SK-N-MC (cell line): ENCODE data around the gene ENTPD8.
"Not testable (repeated sequence)": the region's sequence is repeated elsewhere in the genome, so short reads cannot be mapped to it uniquely, and the experiment has no call there.

Source experiments
- DNase-seq: peaks from one replicate; pipeline ENCODE4 v3.0.0-alpha.2; 2011; ENCODE audit warnings: low read depth, low spot score
- H3K27ac ChIP-seq: fragments of 200-600 bp; sonication (generic); 2 replicates; pipeline ENCODE4 v1.5.1; 2016; ENCODE audit warnings: mixed run types
- H3K36me3 ChIP-seq: fragments of 200-600 bp; sonication (generic); 2 replicates; pipeline ENCODE4 v1.6.1; 2017; ENCODE audit warnings: antibody characterized with exemption, low read length, mixed read lengths; ENCODE audit not compliant: insufficient read depth
- H3K4me3 ChIP-seq: fragments of 200-600 bp; sonication (generic); 2 replicates; pipeline ENCODE4 v1.5.1; 2016
- H3K9ac ChIP-seq: fragments of 200-600 bp; sonication (generic); 2 replicates; pipeline ENCODE4 v1.8.0; 2017; ENCODE audit warnings: mixed run types, mixed read lengths; ENCODE audit not compliant: insufficient read length
- H3K9me3 ChIP-seq: fragments of 200-600 bp; sonication (generic); 2 replicates; pipeline ENCODE4 v1.6.1; 2017; ENCODE audit warnings: low read depth, mild to moderate bottlenecking, antibody characterized with exemption, low read length, moderate library complexity, mixed read lengths
- EZH2 ChIP-seq: fragments of 200-600 bp; sonication (generic); IDR thresholded peaks from one replicate; pipeline ENCODE4 v1.6.1; 2017; ENCODE audit warnings: antibody characterized with exemption
- FOXP2 ChIP-seq: optimal IDR thresholded peaks from 2 replicates; pipeline ENCODE3; 2011; ENCODE audit warnings: mild to moderate bottlenecking, moderate library complexity; ENCODE audit not compliant: insufficient read depth; ENCODE audit errors: extremely low read length, control extremely low read depth
- POLR2AphosphoS5 ChIP-seq: IDR thresholded peaks from 2 replicates; pipeline ENCODE4 v1.6.1; 2012; ENCODE audit warnings: mild to moderate bottlenecking, low read depth, low read length, borderline replicate concordance

Gene ENTPD8

GRCh38 chr9:137477778-137478612, 36.8 kb upstream of the ENTPD8 start:
- no peak for TF ChIP-seq EZH2
- no peak for TF ChIP-seq FOXP2
- TF ChIP-seq POLR2AphosphoS5: no peak
- Histone ChIP-seq H3K4me3 (no peak overlapping the region), H3K9ac (no peak overlapping the region), H3K9me3 (peaks cover 3% of the 10 kb centered on the region; the same call in 1 of the 2 replicates), H3K36me3 (no peaks in the 10 kb centered on the region), H3K27ac (no peak overlapping the region)
- DNase-seq: no peak

DNA sequence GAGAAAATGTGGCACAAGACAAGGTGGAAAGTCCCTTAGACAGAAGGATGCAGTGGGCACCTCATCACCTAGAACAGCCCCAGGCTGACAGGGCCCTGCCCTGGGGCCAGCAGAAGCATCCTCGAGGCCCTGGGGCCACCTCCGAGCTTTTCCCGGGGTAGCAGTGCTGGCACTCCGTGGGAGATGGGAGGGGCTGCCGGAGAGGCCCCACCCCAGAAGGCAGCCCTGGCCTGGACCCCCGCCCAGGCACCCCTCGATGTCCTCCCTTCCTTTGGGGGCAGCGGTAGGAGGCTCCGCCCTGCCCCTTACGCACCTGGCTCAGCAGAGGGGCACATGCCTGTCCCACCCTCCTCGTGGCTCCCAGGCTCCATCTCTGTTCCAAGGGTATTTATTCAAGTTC, 35.7 kb upstream of the ENTPD8 start:
- Histone ChIP-seq H3K36me3 (no peaks in the 10 kb centered on the region), H3K9me3 (peaks cover 3% of the 10 kb centered on the region; the same call in 1 of the 2 replicates), H3K9ac (no peak overlapping the region), H3K4me3 (no peak overlapping the region), H3K27ac (no peak overlapping the region)
- no peak for DNase-seq
- no peak for TF ChIP-seq EZH2
- no peak for TF ChIP-seq FOXP2
- no peak for TF ChIP-seq POLR2AphosphoS5

DNA sequence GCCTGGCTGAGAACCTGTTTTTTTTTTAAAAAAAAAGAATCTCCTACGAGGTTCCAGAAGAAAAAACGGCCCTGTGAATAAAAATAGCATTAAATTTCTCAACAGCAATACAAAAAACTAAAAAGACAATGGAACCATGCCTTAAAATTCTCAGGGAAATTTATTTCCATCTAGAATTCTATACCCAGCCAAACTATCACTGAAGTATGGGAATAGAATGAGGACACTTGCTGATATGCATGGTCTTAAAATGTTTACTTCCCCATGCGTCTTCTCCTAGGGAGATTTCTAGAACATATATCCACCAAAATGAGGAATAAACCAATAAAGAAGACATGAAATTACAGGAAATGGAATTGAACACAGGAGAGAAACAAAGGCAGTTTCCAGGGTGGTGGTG, 34.5 kb upstream of the ENTPD8 start:
- H3K4me3 ChIP-seq: no peak overlapping the region
- TF ChIP-seq EZH2 (no peak), POLR2AphosphoS5 (no peak), FOXP2 (no peak)
- H3K9me3 ChIP-seq: peaks cover 3% of the 10 kb centered on the region; the same call in 1 of the 2 replicates
- H3K27ac ChIP-seq: no peak overlapping the region
- H3K36me3 ChIP-seq: no peaks in the 10 kb centered on the region
- DNase-seq: no peak
- H3K9ac ChIP-seq: no peak overlapping the region

DNA sequence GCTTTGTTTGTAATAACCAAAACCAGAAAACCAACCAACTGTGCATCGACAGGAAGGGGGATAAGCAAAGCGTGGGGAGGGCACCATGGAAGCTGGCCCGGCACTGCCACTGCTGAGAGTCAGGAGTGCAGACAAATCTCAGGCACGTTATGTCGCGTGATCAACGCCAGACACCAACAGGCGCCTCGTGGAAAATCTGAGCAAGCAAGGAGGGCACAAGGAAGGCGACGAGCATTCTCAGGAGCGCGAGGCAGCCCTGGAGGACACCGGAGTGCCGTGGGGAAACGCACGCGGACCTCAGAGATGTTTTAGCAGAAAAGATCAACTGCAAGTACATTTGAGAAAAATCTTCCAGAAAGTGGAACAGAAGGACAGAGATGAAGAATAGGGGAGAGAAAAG, 33.1 kb upstream of the ENTPD8 start:
- Histone ChIP-seq H3K4me3 (no peak overlapping the region), H3K9me3 (peaks cover 3% of the 10 kb centered on the region; the same call in 1 of the 2 replicates), H3K27ac (no peak overlapping the region), H3K9ac (no peak overlapping the region), H3K36me3 (no peaks in the 10 kb centered on the region)
- no peak for DNase-seq
- TF ChIP-seq EZH2: no peak
- no peak for TF ChIP-seq POLR2AphosphoS5
- no peak for TF ChIP-seq FOXP2

DNA sequence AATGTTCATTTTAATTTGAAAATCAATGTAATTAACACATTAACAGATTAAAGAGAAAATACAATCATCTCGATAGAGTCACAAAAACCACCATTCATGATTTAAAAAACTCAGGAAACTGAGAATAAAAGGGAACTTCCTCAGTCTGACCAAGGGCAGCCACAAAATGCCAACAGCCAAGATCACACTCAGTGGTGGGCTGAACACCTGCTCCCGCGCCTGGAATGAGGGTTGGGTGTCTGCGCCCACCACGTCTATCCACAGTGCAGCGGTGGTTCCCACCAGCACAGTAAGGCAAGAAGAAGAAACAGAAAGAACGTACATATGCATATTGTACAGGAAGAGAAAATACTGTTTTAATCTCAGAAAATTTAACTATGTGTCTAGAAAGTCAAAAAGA, 29.6 kb upstream of the ENTPD8 start:
- TF ChIP-seq FOXP2: no peak
- TF ChIP-seq EZH2: no peak
- no peak for TF ChIP-seq POLR2AphosphoS5
- H3K27ac ChIP-seq: no peak overlapping the region
- H3K4me3 ChIP-seq: no peak overlapping the region
- DNase-seq: no peak
- H3K9me3 ChIP-seq: peaks cover 2% of the 10 kb centered on the region; the same call in 1 of the 2 replicates
- no peaks in the 10 kb centered on the region for H3K36me3 ChIP-seq
- H3K9ac ChIP-seq: no peak overlapping the region

DNA sequence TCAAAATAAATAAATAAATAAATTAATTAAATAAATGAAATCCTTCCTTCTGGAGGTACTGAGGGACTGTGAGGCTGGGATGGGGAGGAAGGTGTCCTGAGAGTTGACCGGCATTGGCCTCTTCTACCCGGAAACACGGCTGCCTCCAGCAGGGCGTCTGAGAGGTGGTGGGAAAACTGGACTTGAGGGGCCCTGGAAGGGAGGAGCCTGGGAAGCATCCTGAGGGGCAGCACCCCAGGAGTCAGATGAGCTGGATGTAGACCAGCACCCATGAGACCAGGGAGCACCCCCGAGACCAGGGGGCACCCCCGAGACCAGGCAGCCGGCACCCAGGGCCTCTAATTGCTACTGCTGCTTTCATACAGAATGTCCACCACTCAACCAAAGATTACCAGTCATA, 26.7 kb upstream of the ENTPD8 start:
- Histone ChIP-seq H3K27ac (no peak overlapping the region), H3K9ac (no peak overlapping the region), H3K36me3 (no peaks in the 10 kb centered on the region), H3K9me3 (no peaks in the 10 kb centered on the region), H3K4me3 (no peak overlapping the region)
- TF ChIP-seq FOXP2 (no peak), POLR2AphosphoS5 (no peak), EZH2 (no peak)
- no peak for DNase-seq

- H3K4me3 ChIP-seq: no peak overlapping the region
- TF ChIP-seq POLR2AphosphoS5: no peak
- no peak for TF ChIP-seq EZH2
- TF ChIP-seq FOXP2: no peak
- DNase-seq: no peak
- no peaks in the 10 kb centered on the region for H3K36me3 ChIP-seq
- H3K9ac ChIP-seq: no peak overlapping the region
- no peak overlapping the region for H3K27ac ChIP-seq
- no peaks in the 10 kb centered on the region for H3K9me3 ChIP-seq
These were observed 26.0 kb upstream of the ENTPD8 start for GRCh38 chr9:137467161-137467581.

DNA sequence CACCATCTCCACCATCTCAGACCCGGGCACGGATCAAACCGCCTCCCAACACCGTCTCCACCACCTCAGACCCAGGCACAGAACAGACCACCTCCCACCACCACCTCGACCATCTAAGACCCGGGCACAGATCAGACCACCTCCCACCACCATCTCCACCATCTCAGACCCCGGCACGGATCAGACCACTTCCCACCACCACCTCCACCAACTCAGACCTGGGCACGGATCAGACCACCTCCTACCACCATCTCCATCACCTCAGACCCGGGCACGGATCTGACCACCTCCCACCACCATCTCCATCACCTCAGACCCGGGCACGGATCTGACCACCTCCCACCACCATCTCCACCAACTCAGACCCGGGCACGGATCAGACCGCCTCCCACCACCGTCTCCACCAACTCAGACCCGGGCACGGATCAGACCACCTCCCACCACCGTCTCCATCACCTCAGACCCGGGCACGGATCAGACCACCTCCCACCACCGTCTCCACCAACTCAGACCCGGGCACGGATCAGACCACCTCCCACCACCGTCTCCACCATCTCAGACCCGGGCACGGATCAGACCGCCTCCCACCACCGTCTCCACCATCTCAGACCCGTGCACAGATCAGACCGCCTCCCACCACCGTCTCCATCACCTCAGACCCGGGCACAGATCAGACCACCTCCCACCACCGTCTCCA, 25.4 kb upstream of the ENTPD8 start:
- not testable (repeated sequence) for H3K4me3 ChIP-seq, H3K9ac ChIP-seq, DNase-seq, H3K36me3 ChIP-seq, H3K27ac ChIP-seq, H3K9me3 ChIP-seq
